NCI-H1417 treated with DMSO at 0.1 percent for 48 hours (cell line): ENCODE measurements around the gene L1CAM.
A peak's percentile ranks its signal among the peaks of the same experiment; 100 is the strongest.

Source experiments
- DNase-seq: peaks from one replicate; lab custom pipeline; 2025; lab: John Stamatoyannopoulos, UW

The L1CAM gene, protein sequence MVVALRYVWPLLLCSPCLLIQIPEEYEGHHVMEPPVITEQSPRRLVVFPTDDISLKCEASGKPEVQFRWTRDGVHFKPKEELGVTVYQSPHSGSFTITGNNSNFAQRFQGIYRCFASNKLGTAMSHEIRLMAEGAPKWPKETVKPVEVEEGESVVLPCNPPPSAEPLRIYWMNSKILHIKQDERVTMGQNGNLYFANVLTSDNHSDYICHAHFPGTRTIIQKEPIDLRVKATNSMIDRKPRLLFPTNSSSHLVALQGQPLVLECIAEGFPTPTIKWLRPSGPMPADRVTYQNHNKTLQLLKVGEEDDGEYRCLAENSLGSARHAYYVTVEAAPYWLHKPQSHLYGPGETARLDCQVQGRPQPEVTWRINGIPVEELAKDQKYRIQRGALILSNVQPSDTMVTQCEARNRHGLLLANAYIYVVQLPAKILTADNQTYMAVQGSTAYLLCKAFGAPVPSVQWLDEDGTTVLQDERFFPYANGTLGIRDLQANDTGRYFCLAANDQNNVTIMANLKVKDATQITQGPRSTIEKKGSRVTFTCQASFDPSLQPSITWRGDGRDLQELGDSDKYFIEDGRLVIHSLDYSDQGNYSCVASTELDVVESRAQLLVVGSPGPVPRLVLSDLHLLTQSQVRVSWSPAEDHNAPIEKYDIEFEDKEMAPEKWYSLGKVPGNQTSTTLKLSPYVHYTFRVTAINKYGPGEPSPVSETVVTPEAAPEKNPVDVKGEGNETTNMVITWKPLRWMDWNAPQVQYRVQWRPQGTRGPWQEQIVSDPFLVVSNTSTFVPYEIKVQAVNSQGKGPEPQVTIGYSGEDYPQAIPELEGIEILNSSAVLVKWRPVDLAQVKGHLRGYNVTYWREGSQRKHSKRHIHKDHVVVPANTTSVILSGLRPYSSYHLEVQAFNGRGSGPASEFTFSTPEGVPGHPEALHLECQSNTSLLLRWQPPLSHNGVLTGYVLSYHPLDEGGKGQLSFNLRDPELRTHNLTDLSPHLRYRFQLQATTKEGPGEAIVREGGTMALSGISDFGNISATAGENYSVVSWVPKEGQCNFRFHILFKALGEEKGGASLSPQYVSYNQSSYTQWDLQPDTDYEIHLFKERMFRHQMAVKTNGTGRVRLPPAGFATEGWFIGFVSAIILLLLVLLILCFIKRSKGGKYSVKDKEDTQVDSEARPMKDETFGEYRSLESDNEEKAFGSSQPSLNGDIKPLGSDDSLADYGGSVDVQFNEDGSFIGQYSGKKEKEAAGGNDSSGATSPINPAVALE

GRCh38 chrX:153885968-153886903 is at the start of gene L1CAM:
Gene L1CAM, minus strand, starts transcription at chrX:153886173. Its CDS starts 10,337 bp downstream, at chrX:153875836.
- DNase-seq = no peak

GRCh38 chrX:153935326-153935851 is 49.4 kb upstream of the L1CAM start:
- no peak for DNase-seq

GRCh38 chrX:153934762-153935325 is 48.9 kb upstream of the L1CAM start, which contains the start of gene NAA10:
Gene NAA10, minus strand, starts transcription at chrX:153935037. Its CDS starts 133 bp downstream, at chrX:153934904.
- no peak for DNase-seq

DNA sequence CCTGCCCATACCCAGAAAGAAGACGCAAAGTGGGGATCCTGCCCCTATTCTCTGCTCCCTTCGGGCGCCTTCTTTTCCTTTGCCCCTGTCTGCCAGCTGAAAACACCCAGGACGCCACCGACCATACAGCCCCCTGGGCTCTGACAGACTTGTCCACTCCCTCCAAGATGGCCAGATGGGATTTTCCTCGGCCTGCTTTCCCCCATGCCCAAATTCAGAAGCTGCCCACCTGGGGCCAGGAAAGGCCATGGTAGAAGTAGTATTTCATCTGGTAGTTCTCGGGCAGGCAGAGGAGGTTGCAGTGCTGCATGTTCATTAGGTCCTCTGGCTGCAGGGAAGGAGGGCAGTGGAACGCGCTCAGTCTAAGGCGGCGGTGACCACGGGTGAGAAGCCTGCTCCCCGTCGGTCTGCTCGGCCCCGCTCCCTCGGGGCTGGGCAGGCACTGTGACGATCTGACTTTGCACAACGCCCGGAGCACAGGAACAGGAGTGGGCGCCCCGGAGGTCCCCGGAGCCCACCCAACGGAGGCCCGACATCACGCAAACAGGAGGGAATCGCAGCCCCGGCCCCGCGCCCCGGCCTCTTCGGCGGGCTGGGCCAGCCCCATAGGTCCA is 48.3 kb upstream of the L1CAM start:
- no peak for DNase-seq

DNA sequence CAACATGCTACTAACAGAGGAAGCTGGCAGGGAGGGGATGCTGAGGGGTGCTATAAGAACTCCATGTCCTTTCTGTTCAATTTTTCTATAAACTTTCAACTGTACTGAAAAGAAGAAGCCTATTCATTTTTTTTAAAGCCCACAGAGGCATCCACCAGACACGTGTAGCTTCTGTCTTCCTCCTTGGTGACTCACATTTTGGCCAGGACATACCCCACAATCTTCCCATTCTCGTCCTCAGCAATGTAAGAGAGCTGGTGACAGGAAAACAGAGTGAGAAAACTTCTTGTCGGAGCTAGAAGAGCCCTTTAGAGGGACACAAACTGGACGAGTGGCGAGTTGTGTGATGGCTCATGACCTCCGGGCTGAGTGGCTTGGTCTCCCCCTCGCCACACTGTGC is 47.8 kb upstream of the L1CAM start:
- DNase-seq = no peak

DNA sequence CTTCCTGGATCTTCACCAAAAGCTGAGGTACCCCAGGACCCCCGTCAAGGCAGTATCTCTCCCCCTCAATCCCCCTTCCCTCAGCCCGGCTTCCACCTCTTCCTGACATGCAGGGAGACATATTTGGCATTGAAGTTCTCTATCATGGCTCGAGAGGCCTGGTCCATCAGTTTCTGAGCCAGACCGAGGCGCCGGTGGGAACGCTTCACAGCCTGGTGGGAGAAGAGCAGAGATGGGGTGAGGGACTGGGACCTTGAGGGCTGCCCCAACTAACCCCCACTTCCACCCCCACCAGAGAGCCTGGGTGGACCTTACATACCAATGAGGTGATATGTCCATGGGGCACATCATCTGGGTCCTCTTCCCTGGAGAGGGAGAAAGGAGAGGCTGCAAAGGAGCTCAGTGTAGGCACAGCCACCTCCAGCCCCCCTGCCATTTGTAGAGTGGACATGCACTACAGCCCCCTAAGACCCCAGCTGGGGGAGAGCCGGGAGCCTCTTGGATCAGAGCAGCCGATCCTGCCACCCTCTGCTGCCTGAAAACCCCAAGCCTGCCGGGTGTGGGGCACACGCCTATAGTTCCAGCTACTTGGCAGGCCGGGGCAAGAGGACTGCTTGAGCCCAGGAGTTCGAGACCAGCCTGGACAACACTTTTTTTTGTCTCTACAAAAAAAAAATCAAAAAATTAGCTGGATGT is 46.4 kb upstream of the L1CAM start:
- no peak for DNase-seq

DNA sequence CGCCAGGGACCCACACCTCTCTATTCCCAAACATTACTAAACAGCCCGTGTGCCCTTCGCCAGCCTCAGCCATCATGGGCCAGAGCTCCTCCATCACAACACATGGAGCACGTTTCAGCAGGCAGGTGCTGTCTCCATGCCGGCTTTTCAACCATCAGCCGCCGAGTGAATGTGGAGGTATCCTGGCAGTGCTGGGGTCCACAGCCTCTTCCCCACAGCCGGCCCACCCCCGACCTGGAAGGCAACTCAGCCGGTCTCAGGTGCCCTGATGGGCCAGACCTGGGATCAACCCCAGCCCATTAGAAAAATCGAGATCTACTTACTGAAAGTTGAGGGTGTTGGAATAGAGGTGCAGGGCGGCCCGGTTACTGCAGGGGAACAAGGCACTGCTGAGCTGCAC is 45.8 kb upstream of the L1CAM start:
- DNase-seq = no peak

- DNase-seq = no peak
These were observed 45.2 kb upstream of the L1CAM start for GRCh38 chrX:153931151-153931550.

- no peak for DNase-seq
These were observed 44.3 kb upstream of the L1CAM start for GRCh38 chrX:153930011-153930910.

GRCh38 chrX:153929576-153929975 is 43.6 kb upstream of the L1CAM start:
- DNase-seq = no peak

GRCh38 chrX:153928846-153929245 is 42.9 kb upstream of the L1CAM start:
- no peak for DNase-seq

DNA sequence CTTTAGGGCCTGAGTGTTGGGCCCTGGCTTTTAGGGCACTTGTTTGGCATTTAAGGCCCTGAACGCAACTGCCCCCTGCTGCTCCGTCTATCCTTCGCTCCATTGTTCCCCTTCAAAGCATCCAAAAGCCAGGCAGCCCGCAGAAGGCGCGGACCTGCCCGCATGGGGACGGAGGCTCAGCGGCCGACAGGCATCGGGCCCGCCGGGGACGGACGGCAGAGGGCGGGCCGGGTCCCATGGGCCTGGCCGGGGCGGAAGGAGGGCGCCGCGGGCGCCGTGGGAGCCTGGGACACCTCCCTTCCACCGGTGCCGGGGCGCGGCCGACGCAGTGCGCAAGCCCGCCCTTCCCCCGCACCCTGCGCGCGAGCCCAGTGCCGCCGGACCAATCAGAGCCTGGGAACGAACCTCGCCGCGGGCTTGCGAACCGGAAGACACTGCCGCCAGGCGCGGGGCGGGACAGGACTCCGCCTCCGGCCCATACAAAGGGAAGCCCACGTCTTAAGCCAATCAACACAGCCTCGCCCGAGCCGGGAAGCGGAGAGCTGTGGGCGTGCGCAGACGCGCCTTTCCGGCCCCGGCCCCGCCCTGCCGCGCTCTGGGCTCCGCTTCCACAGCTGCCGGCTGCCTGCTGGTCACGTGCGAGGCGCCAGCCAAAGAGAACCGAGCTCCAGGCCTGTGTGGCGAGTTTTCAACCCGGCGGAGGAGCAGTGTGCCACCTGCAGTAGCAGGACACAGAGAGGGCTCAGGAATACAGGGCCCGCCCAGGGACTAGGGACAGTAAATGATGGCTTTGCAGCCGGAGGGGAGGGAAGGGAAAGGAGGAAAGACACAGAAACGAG is 42.2 kb upstream of the L1CAM start:
- peak; percentile 96 for DNase-seq

DNA sequence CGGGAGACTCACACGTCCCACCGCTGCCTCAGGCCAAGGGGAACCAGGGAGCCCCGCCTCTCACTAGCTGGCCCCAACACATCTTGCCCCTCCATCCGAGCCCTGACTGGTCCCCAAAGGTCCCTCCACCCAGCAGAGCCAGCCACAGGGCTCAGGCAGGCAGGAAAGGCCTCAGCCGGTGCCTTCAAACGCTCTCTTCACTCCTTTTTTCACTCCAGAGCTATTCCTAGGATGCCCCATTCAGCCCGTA is 41.6 kb upstream of the L1CAM start:
- DNase-seq = no peak

GRCh38 chrX:153926858-153927671 is 41.1 kb upstream of the L1CAM start:
- DNase-seq = peak; percentile 27

DNA sequence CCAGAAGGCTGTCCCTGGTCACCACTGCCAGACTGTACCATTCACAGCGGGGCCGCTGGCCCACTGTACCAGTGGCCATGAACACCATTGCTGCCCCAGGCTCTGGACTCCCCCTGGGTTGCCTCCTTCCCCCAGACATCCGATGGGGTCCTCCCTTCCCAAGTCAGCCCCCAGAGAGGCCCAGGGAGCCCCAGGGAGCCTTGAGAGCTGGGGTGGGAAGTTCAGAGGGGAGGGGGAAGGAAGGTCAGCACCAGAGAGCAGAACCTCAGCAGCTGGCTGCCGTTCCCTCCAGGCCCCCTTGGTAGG is 40.5 kb upstream of the L1CAM start:
- DNase-seq = no peak

DNA sequence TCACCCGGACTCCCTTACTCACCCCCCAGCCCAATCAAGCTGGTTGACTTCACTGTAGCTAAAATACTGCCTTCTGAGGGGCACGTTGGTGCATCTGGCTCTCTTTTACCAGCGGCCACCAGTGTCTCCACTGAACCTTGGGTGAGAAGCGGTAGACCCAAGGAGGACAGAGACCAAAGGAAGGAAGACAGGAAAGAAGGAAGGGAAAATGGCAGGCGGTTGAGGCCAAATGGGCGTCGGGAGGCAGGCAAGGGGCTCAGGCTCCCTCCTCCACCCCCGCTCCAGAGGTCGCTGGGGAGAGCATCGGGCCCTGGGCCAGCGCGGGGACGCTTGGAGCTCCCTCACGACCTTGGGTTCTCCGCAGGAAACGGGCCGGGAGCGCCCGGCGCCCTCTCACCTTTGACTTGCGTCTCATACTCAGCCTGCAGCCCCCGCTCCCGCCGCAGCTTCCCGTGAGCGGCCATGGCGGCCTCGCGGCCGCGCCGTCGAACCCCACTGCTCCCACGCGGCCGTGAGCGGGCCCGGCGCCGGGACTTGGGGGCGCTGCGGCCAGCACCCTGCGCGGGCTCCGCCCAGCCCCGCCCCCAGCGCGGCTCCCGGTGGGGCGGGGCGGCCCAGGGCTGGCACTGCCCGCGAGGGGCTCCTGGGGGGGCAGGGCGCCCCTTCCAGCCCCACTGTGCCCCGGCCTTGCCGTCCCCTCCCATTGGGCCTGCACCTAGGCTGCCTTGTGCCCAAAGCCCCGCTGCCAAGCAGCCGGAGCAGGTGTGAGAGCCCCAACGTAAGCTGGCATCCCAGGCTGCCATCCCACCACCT is 40.0 kb upstream of the L1CAM start, which contains the start of gene ARHGAP4:
TSS of gene ARHGAP4 (minus strand) at position 526 of the 813 bp plus-strand sequence. CDS start at position 464, 62 bp downstream.
- DNase-seq = no peak
